Measurements from ENCODE around the gene LRRC61.

- TF ChIP-seq CTCF (IDR thresholded peaks at IDR 0.05): no peak
- TF ChIP-seq POLR2A (IDR thresholded peaks at IDR 0.05): no peak
Measured at GRCh38 chr7:150382844-150383225, 59.7 kb downstream of the LRRC61 start.
